Measurements from ENCODE around the gene MARS1. TPM values are rescaled to one million over a fixed set of nuclear protein-coding genes. Genes with fewer than 3 reads are reported as not detected.
"Not testable (repeated sequence)": the region's sequence is repeated elsewhere in the genome, so short reads cannot be mapped to it uniquely, and the experiment has no call there.

MARS1 gene
- total RNA-seq, 2 donors from 2014 or later = 130 to 243 TPM

- Mint-ChIP-seq H3K27ac (no peak overlapping the region), H3K4me3 (no peak overlapping the region), H3K27me3 (no peaks in the 10 kb centered on the region), H3K4me1 (no peaks in the 10 kb centered on the region), H3K36me3 (ENCODE audit: low read depth) (peaks cover 88% of the 10 kb centered on the region), H3K9me3 (no peaks in the 10 kb centered on the region)
- ATAC-seq (replicated peaks) = no peak
Measured at GRCh38 chr12:57511161-57511560, 23.3 kb downstream of the MARS1 start.

- no peaks in the 10 kb centered on the region for H3K9me3 Mint-ChIP-seq
- H3K27ac Mint-ChIP-seq = peak overlapping the region; percentile 81
- peaks cover 88% of the 10 kb centered on the region for H3K36me3 Mint-ChIP-seq (ENCODE audit: low read depth)
- peak; percentile 5 for ATAC-seq (replicated peaks)
- H3K27me3 Mint-ChIP-seq = no peaks in the 10 kb centered on the region
- no peaks in the 10 kb centered on the region for H3K4me1 Mint-ChIP-seq
- H3K4me3 Mint-ChIP-seq = no peak overlapping the region
Measured at GRCh38 chr12:57511588-57512325, 23.9 kb downstream of the MARS1 start.

- peaks cover 96% of the 10 kb centered on the region for H3K36me3 Mint-ChIP-seq (ENCODE audit: low read depth)
- H3K27me3 Mint-ChIP-seq = no peaks in the 10 kb centered on the region
- no peaks in the 10 kb centered on the region for H3K9me3 Mint-ChIP-seq
- H3K4me3 Mint-ChIP-seq = no peak overlapping the region
- no peaks in the 10 kb centered on the region for H3K4me1 Mint-ChIP-seq
- ATAC-seq (replicated peaks) = no peak
- H3K27ac Mint-ChIP-seq = peak overlapping the region; percentile 8
Measured at GRCh38 chr12:57512665-57513064, 24.8 kb downstream of the MARS1 start.

- Mint-ChIP-seq H3K27ac (peak overlapping the region; percentile 8), H3K36me3 (ENCODE audit: low read depth) (peaks cover 96% of the 10 kb centered on the region), H3K27me3 (no peaks in the 10 kb centered on the region), H3K9me3 (no peaks in the 10 kb centered on the region), H3K4me3 (no peak overlapping the region), H3K4me1 (peaks cover 3% of the 10 kb centered on the region)
- no peak for ATAC-seq (replicated peaks)
Measured at GRCh38 chr12:57513266-57513665, 25.4 kb downstream of the MARS1 start.

GRCh38 chr12:57513677-57514076 is 25.8 kb downstream of the MARS1 start:
- not testable (repeated sequence) for ATAC-seq (replicated peaks); H3K4me3 Mint-ChIP-seq; H3K27ac Mint-ChIP-seq; H3K4me1 Mint-ChIP-seq; H3K9me3 Mint-ChIP-seq; H3K27me3 Mint-ChIP-seq
- peaks cover 96% of the 10 kb centered on the region for H3K36me3 Mint-ChIP-seq (ENCODE audit: low read depth)

- H3K4me3 Mint-ChIP-seq; H3K27ac Mint-ChIP-seq; H3K4me1 Mint-ChIP-seq; H3K27me3 Mint-ChIP-seq; ATAC-seq (replicated peaks); H3K9me3 Mint-ChIP-seq: not testable (repeated sequence)
- H3K36me3 Mint-ChIP-seq (ENCODE audit: low read depth) = peaks cover 96% of the 10 kb centered on the region
Measured at GRCh38 chr12:57514246-57514645, 26.4 kb downstream of the MARS1 start.

- no peak for ATAC-seq (replicated peaks)
- H3K36me3 Mint-ChIP-seq (ENCODE audit: low read depth) = peaks cover 96% of the 10 kb centered on the region
- H3K27ac Mint-ChIP-seq = no peak overlapping the region
Measured at GRCh38 chr12:57514720-57515407, 27.0 kb downstream of the MARS1 start.

GRCh38 chr12:57515408-57515933 is 27.6 kb downstream of the MARS1 start:
- Mint-ChIP-seq H3K36me3 (ENCODE audit: low read depth) (peaks cover 100% of the 10 kb centered on the region), H3K9me3 (no peaks in the 10 kb centered on the region), H3K27ac (no peak overlapping the region), H3K4me3 (no peak overlapping the region), H3K4me1 (peaks cover 12% of the 10 kb centered on the region), H3K27me3 (no peaks in the 10 kb centered on the region)
- no peak for ATAC-seq (replicated peaks)

More at GRCh38 chr12:57514720-57515407, 27.0 kb downstream of the MARS1 start:
- Mint-ChIP-seq H3K27me3 (no peaks in the 10 kb centered on the region), H3K9me3 (no peaks in the 10 kb centered on the region), H3K4me1 (peaks cover 12% of the 10 kb centered on the region), H3K4me3 (no peak overlapping the region)

GRCh38 chr12:57515934-57516541 is 28.2 kb downstream of the MARS1 start:
- Mint-ChIP-seq H3K27ac (no peak overlapping the region), H3K36me3 (ENCODE audit: low read depth) (peaks cover 99% of the 10 kb centered on the region), H3K9me3 (no peaks in the 10 kb centered on the region), H3K4me1 (peaks cover 12% of the 10 kb centered on the region), H3K27me3 (no peaks in the 10 kb centered on the region), H3K4me3 (no peak overlapping the region)
- ATAC-seq (replicated peaks) = no peak

GRCh38 chr12:57516617-57517153 is 28.8 kb downstream of the MARS1 start:
- Mint-ChIP-seq H3K4me1 (peaks cover 14% of the 10 kb centered on the region), H3K27ac (no peak overlapping the region)
- ATAC-seq (replicated peaks) = no peak

GRCh38 chr12:57517187-57517586 is 29.3 kb downstream of the MARS1 start:
- H3K27me3 Mint-ChIP-seq = no peaks in the 10 kb centered on the region
- no peaks in the 10 kb centered on the region for H3K9me3 Mint-ChIP-seq
- H3K36me3 Mint-ChIP-seq (ENCODE audit: low read depth) = peaks cover 95% of the 10 kb centered on the region
- ATAC-seq (replicated peaks) = no peak
- H3K27ac Mint-ChIP-seq = no peak overlapping the region
- H3K4me3 Mint-ChIP-seq = peak overlapping the region; percentile 81
- peaks cover 19% of the 10 kb centered on the region for H3K4me1 Mint-ChIP-seq

More at GRCh38 chr12:57516617-57517153, 28.8 kb downstream of the MARS1 start:
- H3K27me3 Mint-ChIP-seq = no peaks in the 10 kb centered on the region
- H3K4me3 Mint-ChIP-seq = no peak overlapping the region
- H3K36me3 Mint-ChIP-seq (ENCODE audit: low read depth) = peaks cover 95% of the 10 kb centered on the region
- no peaks in the 10 kb centered on the region for H3K9me3 Mint-ChIP-seq

GRCh38 chr12:57517718-57518117 is 29.9 kb downstream of the MARS1 start:
- Mint-ChIP-seq H3K27ac (peak overlapping the region; percentile 97), H3K4me1 (peaks cover 20% of the 10 kb centered on the region), H3K4me3 (peak overlapping the region; percentile 81), H3K36me3 (ENCODE audit: low read depth) (peaks cover 92% of the 10 kb centered on the region)
- not testable (repeated sequence) for H3K27me3 Mint-ChIP-seq; ATAC-seq (replicated peaks); H3K9me3 Mint-ChIP-seq

- Mint-ChIP-seq H3K36me3 (ENCODE audit: low read depth) (peaks cover 91% of the 10 kb centered on the region), H3K27me3 (no peaks in the 10 kb centered on the region), H3K4me3 (peak overlapping the region; percentile 81), H3K9me3 (no peaks in the 10 kb centered on the region), H3K27ac (peak overlapping the region; percentile 97), H3K4me1 (peaks cover 20% of the 10 kb centered on the region)
- no peak for ATAC-seq (replicated peaks)
Measured at GRCh38 chr12:57518176-57518919, 30.5 kb downstream of the MARS1 start.

Data from activated T-helper 17 cell treated with anti-CD3 and anti-CD28 coated beads, Interleukin-2, amount 50 U/mL, for 72 hours (primary cell).